H9 (cell line): ENCODE results near the gene ADSL. TPM values are rescaled to one million over a fixed set of nuclear protein-coding genes. Genes with fewer than 3 reads are reported as not detected.

Experiments used
- DNase-seq: peaks from one replicate; pipeline ENCODE4 v3.0.0-alpha.2; 2017
- H2AFZ ChIP-seq: one replicate; pipeline ENCODE4 v1.6.1; 2013; ENCODE audit warnings: mild to moderate bottlenecking, low read length, control low read depth, moderate library complexity
- H2AK5ac ChIP-seq: 2 replicates; pipeline ENCODE4 v1.6.1; 2013; ENCODE audit warnings: low read length, control low read depth, mixed read lengths; ENCODE audit not compliant: insufficient read length
- H2BK120ac ChIP-seq: one replicate; pipeline ENCODE4 v1.6.1; 2013; ENCODE audit warnings: low read depth, mild to moderate bottlenecking, low read length, control low read depth, inconsistent platforms; ENCODE audit not compliant: poor library complexity, severe bottlenecking
- H2BK12ac ChIP-seq: 2 replicates; pipeline ENCODE4 v1.6.1; 2013; ENCODE audit warnings: low read length, control low read depth, mixed read lengths, low read depth; ENCODE audit not compliant: insufficient read length
- H2BK15ac ChIP-seq: 2 replicates; pipeline ENCODE4 v1.6.1; 2013; ENCODE audit warnings: low read depth, low read length, control low read depth
- H2BK20ac ChIP-seq: one replicate; pipeline ENCODE4 v1.6.1; 2013; ENCODE audit warnings: low read depth, mild to moderate bottlenecking, low read length, control low read depth, inconsistent platforms; ENCODE audit not compliant: poor library complexity, severe bottlenecking
- H2BK5ac ChIP-seq: 2 replicates; pipeline ENCODE4 v1.6.1; 2013; ENCODE audit warnings: low read length, control low read depth, mixed read lengths; ENCODE audit not compliant: insufficient read length
- H3K14ac ChIP-seq: 2 replicates; pipeline ENCODE4 v1.6.1; 2013; ENCODE audit warnings: low read length, control low read depth; ENCODE audit not compliant: insufficient read depth
- H3K18ac ChIP-seq: 2 replicates; pipeline ENCODE4 v1.6.1; 2013; ENCODE audit warnings: low read depth, mild to moderate bottlenecking, mixed read lengths, low read length, control low read depth; ENCODE audit not compliant: insufficient read length
- H3K23ac ChIP-seq: 2 replicates; pipeline ENCODE4 v1.6.1; 2013; ENCODE audit warnings: low read length, control low read depth, mixed read lengths, low read depth; ENCODE audit not compliant: insufficient read length
- H3K23me2 ChIP-seq: 2 replicates; pipeline ENCODE4 v1.6.1; 2013; ENCODE audit warnings: low read depth, mild to moderate bottlenecking, mixed read lengths, low read length, control low read depth; ENCODE audit not compliant: insufficient read length, poor library complexity, severe bottlenecking
- H3K27ac ChIP-seq: 2 replicates; pipeline ENCODE4 v1.5.1; 2013; ENCODE audit warnings: low read length, control low read depth, mixed read lengths, low read depth; ENCODE audit not compliant: insufficient read length
- H3K27me3 ChIP-seq: 2 replicates; pipeline ENCODE4 v1.6.1; 2013; ENCODE audit warnings: low read length, control low read depth, inconsistent platforms; ENCODE audit not compliant: insufficient read depth
- H3K4ac ChIP-seq: 2 replicates; pipeline ENCODE4 v1.6.1; 2013; ENCODE audit warnings: low read depth, mild to moderate bottlenecking, control low read depth, inconsistent platforms, low read length, moderate library complexity
- H3K4me1 ChIP-seq: 2 replicates; pipeline ENCODE4 v1.6.1; 2013; ENCODE audit warnings: low read length, control low read depth, inconsistent platforms; ENCODE audit not compliant: insufficient read depth
- H3K4me2 ChIP-seq: 2 replicates; pipeline ENCODE4 v1.6.1; 2013; ENCODE audit warnings: low read length, control low read depth, mixed read lengths; ENCODE audit not compliant: insufficient read length, insufficient read depth
- H3K56ac ChIP-seq: 2 replicates; pipeline ENCODE4 v1.6.1; 2013; ENCODE audit warnings: low read depth, mild to moderate bottlenecking, mixed read lengths, low read length, control low read depth; ENCODE audit not compliant: insufficient read length
- H3K79me1 ChIP-seq: 2 replicates; pipeline ENCODE4 v1.6.1; 2013; ENCODE audit warnings: low read depth, mild to moderate bottlenecking, moderate library complexity, low read length, control low read depth, inconsistent platforms; ENCODE audit not compliant: insufficient read depth, poor library complexity, severe bottlenecking
- H3K79me2 ChIP-seq: 2 replicates; pipeline ENCODE4 v1.6.1; 2013; ENCODE audit warnings: low read length, control low read depth, inconsistent platforms; ENCODE audit not compliant: insufficient read depth
- H3K9ac ChIP-seq: 2 replicates; pipeline ENCODE4 v1.6.1; 2013; ENCODE audit warnings: low read length, control low read depth, mixed read lengths; ENCODE audit not compliant: insufficient read length; ENCODE audit errors: extremely low read depth
- H3K9me3 ChIP-seq: one replicate; pipeline ENCODE4 v1.6.1; 2013; ENCODE audit warnings: low read depth, low read length, inconsistent platforms; ENCODE audit not compliant: control insufficient read depth
- H3T11ph ChIP-seq: one replicate; pipeline ENCODE4 v1.6.1; 2013; ENCODE audit warnings: mild to moderate bottlenecking, low read length, control low read depth, inconsistent platforms
- H4K20me1 ChIP-seq: one replicate; pipeline ENCODE4 v1.6.1; 2013; ENCODE audit not compliant: control insufficient read depth, insufficient read length, insufficient read depth
- H4K5ac ChIP-seq: 2 replicates; pipeline ENCODE4 v1.6.1; 2013; ENCODE audit warnings: low read depth, mild to moderate bottlenecking, mixed read lengths, low read length, control low read depth; ENCODE audit not compliant: insufficient read length
- H4K8ac ChIP-seq: replicated peaks from 2 replicates; pipeline ENCODE4 v1.6.1; 2013; ENCODE audit warnings: low read length, control low read depth, mixed read lengths, low read depth; ENCODE audit not compliant: insufficient read length
- H4K91ac ChIP-seq: 2 replicates; pipeline ENCODE4 v1.6.1; 2013; ENCODE audit warnings: low read depth, mild to moderate bottlenecking, moderate library complexity, mixed read lengths, low read length, control low read depth; ENCODE audit not compliant: insufficient read length
- H3K27ac Mint-ChIP-seq, 3 experiments: 2 replicates in 2 of 3; 3 replicates in 1 of 3; pipeline ENCODE4 v1.8.0; 2020 to 2021; ENCODE audit warnings: mixed read lengths in 3 of 3, mild to moderate bottlenecking in 1 of 3, moderate library complexity in 1 of 3
- H3K27me3 Mint-ChIP-seq: 2 replicates; pipeline ENCODE4 v1.8.0; 2021; ENCODE audit warnings: low read depth, mild to moderate bottlenecking, moderate library complexity, mixed read lengths
- H3K36me3 Mint-ChIP-seq, 3 experiments: 2 replicates in 2 of 3; 3 replicates in 1 of 3; pipeline ENCODE4 v1.8.0; 2020 to 2021; ENCODE audit warnings: low read depth in 3 of 3, mixed read lengths in 3 of 3; ENCODE audit not compliant: insufficient read depth in 1 of 3
- H3K4me1 Mint-ChIP-seq, 2 experiments: 2 replicates each; pipeline ENCODE4 v1.8.0; 2020; ENCODE audit warnings: mixed read lengths in 2 of 2
- H3K4me3 Mint-ChIP-seq, 2 experiments: 2 replicates in 1 of 2; 3 replicates in 1 of 2; pipeline ENCODE4 v1.8.0; 2020 to 2021; ENCODE audit warnings: mild to moderate bottlenecking in 2 of 2, mixed read lengths in 2 of 2, moderate library complexity in 1 of 2
- H3K9me3 Mint-ChIP-seq, 2 experiments: 2 replicates in 1 of 2; 3 replicates in 1 of 2; pipeline ENCODE4 v1.8.0; 2020; ENCODE audit warnings: mild to moderate bottlenecking in 2 of 2, mixed read lengths in 2 of 2, moderate library complexity in 1 of 2
- CTCF ChIP-seq: fragments of 200-600 bp; sonication (generic); conservative IDR thresholded peaks from 3 replicates; pipeline ENCODE4 v1.8.0; 2021; ENCODE audit warnings: antibody characterized with exemption, mild to moderate bottlenecking
- WGBS: extraction: QIAGEN DNeasy Blood & Tissue Kit; methylation state at CpG from one replicate; pipeline ENCODE4 v1.1.7; 2013; ENCODE audit warnings: missing lambda C conversion rate, low lambda C conversion rate, mixed read lengths; ENCODE audit not compliant: insufficient read length; ENCODE audit errors: extremely low coverage; 5-methylcytosine and 5-hydroxymethylcytosine counted together
- total RNA-seq: library from RNA; stranded (reverse); gene quantifications from 2 replicates; pipeline ENCODE4 v1.2.1, GENCODE V29; 2021

Gene ADSL
- total RNA-seq, 1 experiment from 2014 or later, result 175 TPM

- no peak for TF ChIP-seq CTCF
- H3K23ac ChIP-seq, result no peak overlapping the region
- no peaks in the 10 kb centered on the region for H3K4me1 ChIP-seq
- H4K5ac ChIP-seq, result no peak overlapping the region
- no peak overlapping the region for H4K8ac ChIP-seq
- no peak overlapping the region for H2BK5ac ChIP-seq
- no peak overlapping the region for H3K14ac ChIP-seq
- Mint-ChIP-seq H3K27ac (peak overlapping the region in 1 of 3 experiments; percentile 11; a peak in 2 of 7 replicates), H3K4me1 (peaks cover 1 to 5% of the 10 kb centered on the region in 2 experiments; a peak in 3 of 4 replicates), H3K9me3 (no peaks in the 10 kb centered on the region), H3K4me3 (no peak overlapping the region), H3K36me3 (peaks cover 0 to 7% (median 3%) of the 10 kb centered on the region in 3 experiments; a peak in 2 of 7 replicates), H3K27me3 (peaks cover 2% of the 10 kb centered on the region; the same call in 1 of the 2 replicates)
- no peak overlapping the region for H3K27ac ChIP-seq
- H3K4me2 ChIP-seq, result no peak overlapping the region
- no CpG with 5 or more reads among the region's 5 CpGs for WGBS
- no peak overlapping the region for H2BK20ac ChIP-seq
- H2BK120ac ChIP-seq, result no peak overlapping the region
- no peak overlapping the region for H3K9ac ChIP-seq
- no peak overlapping the region for H2AFZ ChIP-seq
- no peaks in the 10 kb centered on the region for H4K20me1 ChIP-seq
- no peaks in the 10 kb centered on the region for H3K23me2 ChIP-seq
- no peak overlapping the region for H2AK5ac ChIP-seq
- DNase-seq, result no peak
- H4K91ac ChIP-seq, result no peak overlapping the region
- H3K27me3 ChIP-seq, result no peaks in the 10 kb centered on the region
- H3K9me3 ChIP-seq, result no peaks in the 10 kb centered on the region
- H3K4ac ChIP-seq, result no peak overlapping the region
- no peaks in the 10 kb centered on the region for H3K79me1 ChIP-seq
- H2BK15ac ChIP-seq, result no peak overlapping the region
- no peak overlapping the region for H2BK12ac ChIP-seq
- no peaks in the 10 kb centered on the region for H3K79me2 ChIP-seq
- no peak overlapping the region for H3T11ph ChIP-seq
- H3K18ac ChIP-seq, result no peak overlapping the region
- H3K56ac ChIP-seq, result no peak overlapping the region
Observed at GRCh38 chr22:40340044-40340443, 6.3 kb upstream of the ADSL start.
